HepG2 (cell line): Measurements from ENCODE around the gene SLC22A23. TPM values are rescaled to one million over a fixed set of nuclear protein-coding genes. Genes with fewer than 3 reads are reported as not detected.

Experiments
- CENPT ChIP-seq: sonication (generic); formaldehyde crosslinking; IDR thresholded peaks from 2 replicates; pipeline ENCODE4 v1.8.0; 2022; ENCODE audit warnings: low read depth, mild to moderate bottlenecking, moderate library complexity, missing genetic modification reagents
- EZH2 ChIP-seq: conservative IDR thresholded peaks from 2 replicates; pipeline ENCODE4 v1.6.1; 2012; ENCODE audit warnings: mild to moderate bottlenecking, low read depth, low read length, moderate library complexity
- FOXA3 ChIP-seq: IDR thresholded peaks from 2 replicates; pipeline ENCODE4 v1.6.1; 2016; ENCODE audit warnings: missing genetic modification reagents, missing compliant biosample characterization
- GABPB1 ChIP-seq: IDR thresholded peaks from 2 replicates; pipeline ENCODE4 v1.6.1; 2016; ENCODE audit warnings: mild to moderate bottlenecking, missing genetic modification reagents, moderate library complexity, missing compliant biosample characterization
- HNF4A ChIP-seq: sonication (generic); formaldehyde crosslinking; IDR thresholded peaks from 2 replicates; pipeline ENCODE4 v1.4.0; 2020; ENCODE audit warnings: missing genetic modification reagents
- KLF11 ChIP-seq: IDR thresholded peaks from 2 replicates; pipeline ENCODE4 v1.6.1; 2016; ENCODE audit warnings: missing compliant biosample characterization
- MTA1 ChIP-seq: sonication (generic); formaldehyde crosslinking; IDR thresholded peaks from 2 replicates; pipeline ENCODE4 v1.4.0; 2020; ENCODE audit warnings: missing genetic modification reagents, mild to moderate bottlenecking, borderline replicate concordance
- MYC ChIP-seq: sonication (generic); formaldehyde crosslinking; IDR thresholded peaks from 2 replicates; pipeline ENCODE4 v1.9.0; 2021; ENCODE audit warnings: missing genetic modification reagents, borderline replicate concordance
- NFE2L1 ChIP-seq: sonication (generic); formaldehyde crosslinking; IDR thresholded peaks from 2 replicates; pipeline ENCODE4 v1.4.0; 2020; ENCODE audit warnings: missing genetic modification reagents, mild to moderate bottlenecking, borderline replicate concordance
- PHF20 ChIP-seq: sonication (generic); formaldehyde crosslinking; IDR thresholded peaks from 2 replicates; pipeline ENCODE4 v1.5.0; 2020; ENCODE audit warnings: mild to moderate bottlenecking, missing genetic modification reagents
- SCMH1 ChIP-seq: sonication (generic); formaldehyde crosslinking; IDR thresholded peaks from 2 replicates; pipeline ENCODE4 v1.9.0; 2021; ENCODE audit warnings: missing genetic modification reagents, mild to moderate bottlenecking, borderline replicate concordance
- TARDBP ChIP-seq: sonication (generic); formaldehyde crosslinking; IDR thresholded peaks from 2 replicates; pipeline ENCODE4 v1.8.0; 2022; ENCODE audit warnings: mild to moderate bottlenecking, missing genetic modification reagents
- ZNF282 ChIP-seq: fragments of 450-650 bp; IDR thresholded peaks from 2 replicates; pipeline ENCODE4 v1.6.1; 2018; ENCODE audit not compliant: partially characterized antibody
- ZNF33A ChIP-seq: sonication (generic); formaldehyde crosslinking; IDR thresholded peaks from 2 replicates; pipeline ENCODE4 v1.5.1; 2020; ENCODE audit warnings: missing genetic modification reagents, mild to moderate bottlenecking, moderate library complexity, borderline replicate concordance
- ZNF615 ChIP-seq: sonication (generic); formaldehyde crosslinking; IDR thresholded peaks from 2 replicates; pipeline ENCODE4 v1.5.0; 2020; ENCODE audit warnings: mild to moderate bottlenecking, missing genetic modification reagents, borderline replicate concordance
- ZNF678 ChIP-seq: sonication (generic); formaldehyde crosslinking; IDR thresholded peaks from 2 replicates; pipeline ENCODE4 v1.4.0; 2020; ENCODE audit warnings: mild to moderate bottlenecking, missing genetic modification reagents
- ZNF782 ChIP-seq: sonication (generic); formaldehyde crosslinking; IDR thresholded peaks from 2 replicates; pipeline ENCODE4 v1.4.0; 2020; ENCODE audit warnings: missing genetic modification reagents, mild to moderate bottlenecking, borderline replicate concordance
- ZSCAN21 ChIP-seq: sonication (generic); formaldehyde crosslinking; IDR thresholded peaks from 2 replicates; pipeline ENCODE4 v1.8.0; 2022; ENCODE audit warnings: mild to moderate bottlenecking, missing genetic modification reagents, moderate library complexity, borderline replicate concordance
- polyA plus RNA-seq, 8 experiments: library from polyadenylated mRNA; depleted of rRNA in 3 of 8; stranded (reverse) in 7 of 8; unstranded in 1 of 8; fragments of >200 nt; fragmentation: Illumina TruSeq in 4 of 8; extraction: Trizol in 4 of 8; gene quantifications; 2 replicates each; pipeline versions ENCODE4 v1.2.1 to v1.2.3, GENCODE V29; 2011 to 2016; ENCODE audit warnings: low read depth in 4 of 8, missing spikeins in 1 of 8, mixed read lengths in 1 of 8; ENCODE audit not compliant: insufficient read depth in 1 of 8
- total RNA-seq, 5 experiments: library from RNA; depleted of rRNA; stranded (reverse); fragments of >200 nt; fragmentation: Illumina TruSeq; extraction: Trizol; gene quantifications; 2 replicates each; pipeline ENCODE4 v1.2.3, GENCODE V29; 2016; ENCODE audit warnings: low read depth in 1 of 5
- TF ChIP-seq, protein P1 (sequence below): sonication (generic); formaldehyde crosslinking; IDR thresholded peaks from 2 replicates; pipeline ENCODE4 v1.4.0; 2020; ENCODE audit warnings: missing genetic modification reagents, borderline replicate concordance
- TF ChIP-seq, protein P2 (sequence below): sonication (generic); formaldehyde crosslinking; IDR thresholded peaks from 2 replicates; pipeline ENCODE4 v1.4.0; 2020; ENCODE audit warnings: mild to moderate bottlenecking, missing genetic modification reagents, borderline replicate concordance
- TF ChIP-seq, protein P3 (sequence below): sonication (generic); formaldehyde crosslinking; IDR thresholded peaks from 2 replicates; pipeline ENCODE4 v1.4.0; 2020; ENCODE audit warnings: low read depth, mild to moderate bottlenecking, missing genetic modification reagents
- TF ChIP-seq, protein P4 (sequence below): IDR thresholded peaks from 2 replicates; pipeline ENCODE4 v1.6.1; 2016; ENCODE audit warnings: missing compliant biosample characterization, missing genetic modification reagents, borderline replicate concordance

SLC22A23 gene
- total and polyA plus RNA-seq, 2 of the 13 experiments (the other 11 are each of a cell fraction or from before 2014, with no cell fraction given), result 11.8 to 17.5 TPM

DNA sequence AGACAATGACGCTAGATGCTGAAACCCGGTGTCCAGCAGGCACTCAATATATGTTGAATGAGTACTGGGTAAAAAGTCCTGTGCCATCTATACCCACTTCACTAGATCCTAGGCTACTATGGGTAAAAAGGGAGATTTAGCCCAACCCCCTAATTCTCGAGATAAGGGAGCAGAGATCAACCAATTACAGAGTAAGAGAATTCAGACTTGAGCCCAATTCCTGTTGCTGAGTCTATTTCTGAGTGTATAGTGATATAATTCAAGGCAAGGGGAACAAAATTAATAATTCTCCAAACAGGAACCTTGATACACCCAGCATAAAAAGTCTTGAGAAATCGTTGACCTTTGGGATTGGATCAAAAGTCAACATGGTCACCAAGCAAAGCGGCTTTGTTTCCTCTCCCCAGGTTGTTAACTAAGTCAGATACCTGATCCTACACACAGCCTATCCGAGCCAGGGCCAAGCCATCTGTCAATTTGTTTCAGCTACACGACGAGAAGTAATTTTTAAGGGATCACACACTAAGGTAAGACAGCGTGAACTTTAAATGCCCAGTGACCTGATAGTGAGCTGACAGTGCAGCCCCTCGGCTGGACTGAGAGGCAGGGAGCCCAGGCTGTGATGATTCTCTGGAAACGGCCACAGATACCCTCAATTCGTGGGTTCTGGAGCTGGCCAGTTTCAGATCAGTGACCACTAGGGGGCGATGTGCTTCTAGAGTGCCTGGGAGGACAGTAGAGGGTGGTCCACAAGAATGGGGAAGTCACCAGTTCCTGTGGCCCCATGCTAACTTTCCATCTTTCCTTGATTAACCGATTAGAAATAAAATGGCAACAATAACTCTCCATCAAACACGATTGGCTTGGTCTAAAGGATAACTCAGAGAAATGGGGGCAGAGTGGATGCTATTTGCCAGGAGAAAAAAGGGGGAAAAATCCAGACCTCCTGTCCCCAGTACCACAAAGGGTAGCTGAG is 46.2 kb downstream of the SLC22A23 start (continued):
- TF ChIP-seq, protein P1, sequence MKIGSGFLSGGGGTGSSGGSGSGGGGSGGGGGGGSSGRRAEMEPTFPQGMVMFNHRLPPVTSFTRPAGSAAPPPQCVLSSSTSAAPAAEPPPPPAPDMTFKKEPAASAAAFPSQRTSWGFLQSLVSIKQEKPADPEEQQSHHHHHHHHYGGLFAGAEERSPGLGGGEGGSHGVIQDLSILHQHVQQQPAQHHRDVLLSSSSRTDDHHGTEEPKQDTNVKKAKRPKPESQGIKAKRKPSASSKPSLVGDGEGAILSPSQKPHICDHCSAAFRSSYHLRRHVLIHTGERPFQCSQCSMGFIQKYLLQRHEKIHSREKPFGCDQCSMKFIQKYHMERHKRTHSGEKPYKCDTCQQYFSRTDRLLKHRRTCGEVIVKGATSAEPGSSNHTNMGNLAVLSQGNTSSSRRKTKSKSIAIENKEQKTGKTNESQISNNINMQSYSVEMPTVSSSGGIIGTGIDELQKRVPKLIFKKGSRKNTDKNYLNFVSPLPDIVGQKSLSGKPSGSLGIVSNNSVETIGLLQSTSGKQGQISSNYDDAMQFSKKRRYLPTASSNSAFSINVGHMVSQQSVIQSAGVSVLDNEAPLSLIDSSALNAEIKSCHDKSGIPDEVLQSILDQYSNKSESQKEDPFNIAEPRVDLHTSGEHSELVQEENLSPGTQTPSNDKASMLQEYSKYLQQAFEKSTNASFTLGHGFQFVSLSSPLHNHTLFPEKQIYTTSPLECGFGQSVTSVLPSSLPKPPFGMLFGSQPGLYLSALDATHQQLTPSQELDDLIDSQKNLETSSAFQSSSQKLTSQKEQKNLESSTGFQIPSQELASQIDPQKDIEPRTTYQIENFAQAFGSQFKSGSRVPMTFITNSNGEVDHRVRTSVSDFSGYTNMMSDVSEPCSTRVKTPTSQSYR, result peak; percentile 12; the same call in 1 of the 2 replicates
- TF ChIP-seq HNF4A (CRISPR knock-in tag), result peak; percentile 88
- no peak for TF ChIP-seq ZNF282
- no peak for TF ChIP-seq SCMH1 (CRISPR knock-in tag)
- no peak for TF ChIP-seq MYC (CRISPR knock-in tag)
- TF ChIP-seq MTA1 (CRISPR knock-in tag), result peak; percentile 76; the same call in 1 of the 2 replicates
- peak; percentile 94 for TF ChIP-seq TARDBP (CRISPR knock-in tag)
- TF ChIP-seq, protein P2, sequence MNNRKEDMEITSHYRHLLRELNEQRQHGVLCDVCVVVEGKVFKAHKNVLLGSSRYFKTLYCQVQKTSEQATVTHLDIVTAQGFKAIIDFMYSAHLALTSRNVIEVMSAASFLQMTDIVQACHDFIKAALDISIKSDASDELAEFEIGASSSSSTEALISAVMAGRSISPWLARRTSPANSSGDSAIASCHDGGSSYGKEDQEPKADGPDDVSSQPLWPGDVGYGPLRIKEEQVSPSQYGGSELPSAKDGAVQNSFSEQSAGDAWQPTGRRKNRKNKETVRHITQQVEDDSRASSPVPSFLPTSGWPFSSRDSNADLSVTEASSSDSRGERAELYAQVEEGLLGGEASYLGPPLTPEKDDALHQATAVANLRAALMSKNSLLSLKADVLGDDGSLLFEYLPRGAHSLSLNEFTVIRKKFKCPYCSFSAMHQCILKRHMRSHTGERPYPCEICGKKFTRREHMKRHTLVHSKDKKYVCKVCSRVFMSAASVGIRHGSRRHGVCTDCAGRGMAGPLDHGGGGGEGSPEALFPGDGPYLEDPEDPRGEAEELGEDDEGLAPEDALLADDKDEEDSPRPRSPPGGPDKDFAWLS (CRISPR knock-in tag), result peak; percentile 69; the same call in 1 of the 2 replicates
- no peak for TF ChIP-seq KLF11 (CRISPR knock-in tag)
- TF ChIP-seq, protein P3, sequence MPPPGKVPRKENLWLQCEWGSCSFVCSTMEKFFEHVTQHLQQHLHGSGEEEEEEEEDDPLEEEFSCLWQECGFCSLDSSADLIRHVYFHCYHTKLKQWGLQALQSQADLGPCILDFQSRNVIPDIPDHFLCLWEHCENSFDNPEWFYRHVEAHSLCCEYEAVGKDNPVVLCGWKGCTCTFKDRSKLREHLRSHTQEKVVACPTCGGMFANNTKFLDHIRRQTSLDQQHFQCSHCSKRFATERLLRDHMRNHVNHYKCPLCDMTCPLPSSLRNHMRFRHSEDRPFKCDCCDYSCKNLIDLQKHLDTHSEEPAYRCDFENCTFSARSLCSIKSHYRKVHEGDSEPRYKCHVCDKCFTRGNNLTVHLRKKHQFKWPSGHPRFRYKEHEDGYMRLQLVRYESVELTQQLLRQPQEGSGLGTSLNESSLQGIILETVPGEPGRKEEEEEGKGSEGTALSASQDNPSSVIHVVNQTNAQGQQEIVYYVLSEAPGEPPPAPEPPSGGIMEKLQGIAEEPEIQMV (CRISPR knock-in tag), result no peak; the same call in 1 of the 2 replicates
- TF ChIP-seq, protein P4, sequence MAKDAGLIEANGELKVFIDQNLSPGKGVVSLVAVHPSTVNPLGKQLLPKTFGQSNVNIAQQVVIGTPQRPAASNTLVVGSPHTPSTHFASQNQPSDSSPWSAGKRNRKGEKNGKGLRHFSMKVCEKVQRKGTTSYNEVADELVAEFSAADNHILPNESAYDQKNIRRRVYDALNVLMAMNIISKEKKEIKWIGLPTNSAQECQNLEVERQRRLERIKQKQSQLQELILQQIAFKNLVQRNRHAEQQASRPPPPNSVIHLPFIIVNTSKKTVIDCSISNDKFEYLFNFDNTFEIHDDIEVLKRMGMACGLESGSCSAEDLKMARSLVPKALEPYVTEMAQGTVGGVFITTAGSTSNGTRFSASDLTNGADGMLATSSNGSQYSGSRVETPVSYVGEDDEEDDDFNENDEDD (CRISPR knock-in tag), result no peak
- TF ChIP-seq ZSCAN21, result no peak
- no peak for TF ChIP-seq CENPT (CRISPR knock-in tag)
- no peak for TF ChIP-seq ZNF33A (CRISPR knock-in tag)
- TF ChIP-seq PHF20, result no peak
- TF ChIP-seq GABPB1 (CRISPR knock-in tag), result no peak; the same call in 1 of the 2 replicates
- TF ChIP-seq ZNF678, result no peak
- TF ChIP-seq EZH2, result no peak
- peak; percentile 55; the same call in 1 of the 2 replicates for TF ChIP-seq ZNF782
- TF ChIP-seq FOXA3 (CRISPR knock-in tag), result peak; percentile 89
- TF ChIP-seq ZNF615 (CRISPR knock-in tag), result no peak
- no peak for TF ChIP-seq NFE2L1 (CRISPR knock-in tag)
